H1 (cell line): ENCODE results near the gene UBE2K. TPM values are rescaled to one million over a fixed set of nuclear protein-coding genes. Genes with fewer than 3 reads are reported as not detected.

Source experiments
- CTCF ChIA-PET: fragments of 300-600 bp; sonication (Branson Sonifier 250); formaldehyde crosslinking; loops from one replicate; lab custom pipeline; 2021; ENCODE audit not compliant: partially characterized antibody; lab: Charles Lee
- POLR2A ChIA-PET: fragments of 300-600 bp; sonication (Branson Sonifier 250); formaldehyde crosslinking; loops from one replicate; lab custom pipeline; 2021; ENCODE audit warnings: inconsistent platforms; ENCODE audit not compliant: partially characterized antibody; lab: Charles Lee
- DNase-seq, 2 experiments: peaks; one replicate each; pipeline versions ENCODE4 v3.0.0 to v3.0.0-alpha.2; 2010 to 2022; ENCODE audit warnings: low spot score in 2 of 2, low read depth in 1 of 2, mixed read lengths in 1 of 2
- FAIRE-seq: peaks from 2 replicates; lab custom pipeline; 2011; peaks lifted over from hg19 to GRCh38; lab: Jason Lieb, UNC
- H2AFZ ChIP-seq: 2 replicates; pipeline ENCODE4 v1.8.1; 2012; ENCODE audit warnings: low read length, inconsistent platforms
- H2AK5ac ChIP-seq: 2 replicates; pipeline ENCODE4 v1.6.1; 2013; ENCODE audit warnings: low read depth, low read length
- H2BK120ac ChIP-seq: replicated peaks from 2 replicates; pipeline ENCODE3; 2013; ENCODE audit warnings: low read depth, low read length, inconsistent platforms
- H2BK12ac ChIP-seq: 2 replicates; pipeline ENCODE4 v1.6.1; 2013; ENCODE audit warnings: low read depth, low read length
- H2BK15ac ChIP-seq: 2 replicates; pipeline ENCODE4 v1.6.1; 2013; ENCODE audit warnings: low read length
- H2BK20ac ChIP-seq: 2 replicates; pipeline ENCODE4 v1.6.1; 2013; ENCODE audit warnings: low read length
- H2BK5ac ChIP-seq: 2 replicates; pipeline ENCODE4 v1.6.1; 2013; ENCODE audit warnings: low read depth, low read length
- H3K14ac ChIP-seq: 2 replicates; pipeline ENCODE4 v1.6.1; 2013; ENCODE audit warnings: inconsistent platforms; ENCODE audit not compliant: insufficient read length
- H3K18ac ChIP-seq: 2 replicates; pipeline ENCODE4 v1.6.1; 2013; ENCODE audit warnings: low read length; ENCODE audit errors: extremely low read depth
- H3K23ac ChIP-seq: 2 replicates; pipeline ENCODE4 v1.6.1; 2013; ENCODE audit warnings: inconsistent platforms; ENCODE audit not compliant: insufficient read length
- H3K23me2 ChIP-seq: 2 replicates; pipeline ENCODE4 v1.6.1; 2013; ENCODE audit warnings: low read depth, low read length
- H3K27ac ChIP-seq: 2 replicates; pipeline ENCODE4 v1.6.1; 2011; ENCODE audit warnings: low read depth, low read length, inconsistent platforms
- H3K27me3 ChIP-seq, 4 experiments: replicated peaks in 1 of 4; 1 replicate in 1 of 4; 2 replicates in 3 of 4; pipeline versions ENCODE4 v1.6.1 to v1.8.1; 2011 to 2013; ENCODE audit warnings: low read length in 3 of 4, mild to moderate bottlenecking in 3 of 4, inconsistent platforms in 2 of 4, mixed read lengths in 2 of 4, moderate library complexity in 1 of 4; ENCODE audit not compliant: control insufficient read depth in 3 of 4, insufficient read depth in 3 of 4; ENCODE audit errors: extremely low read depth in 1 of 4
- H3K36me3 ChIP-seq, 4 experiments: 2 replicates each; pipeline versions ENCODE4 v1.6.1 to v1.8.1; 2011 to 2013; ENCODE audit warnings: mild to moderate bottlenecking in 4 of 4, low read length in 3 of 4, moderate library complexity in 2 of 4, control low read depth in 1 of 4, inconsistent platforms in 1 of 4; ENCODE audit not compliant: insufficient read depth in 4 of 4, control insufficient read depth in 2 of 4
- H3K4ac ChIP-seq: replicated peaks from 2 replicates; pipeline ENCODE3; 2013; ENCODE audit warnings: low read length, low read depth, mixed read lengths, inconsistent platforms; ENCODE audit not compliant: insufficient read length
- H3K4me1 ChIP-seq, 4 experiments: replicated peaks in 1 of 4; 1 replicate in 1 of 4; 2 replicates in 3 of 4; pipeline versions ENCODE4 v1.6.1 to v1.8.1; 2011 to 2013; ENCODE audit warnings: low read length in 3 of 4, inconsistent platforms in 2 of 4, mixed read lengths in 1 of 4; ENCODE audit not compliant: insufficient read depth in 4 of 4, control insufficient read depth in 3 of 4
- H3K4me2 ChIP-seq, 2 experiments: 2 replicates each; pipeline versions ENCODE4 v1.6.1 to v1.8.1; 2011 to 2013; ENCODE audit warnings: low read depth in 2 of 2, low read length in 2 of 2, control low read depth in 1 of 2, inconsistent platforms in 1 of 2, mild to moderate bottlenecking in 1 of 2; ENCODE audit not compliant: insufficient read depth in 1 of 2
- H3K4me3 ChIP-seq, 4 experiments: fragments of 200-600, 300-600 bp in 1 of 4; sonication (generic), shearing (Covaris generic), sonication (Bioruptor Twin) in 1 of 4; 2 replicates each; pipeline versions ENCODE4 v1.5.1 to v1.8.1; 2011 to 2016; ENCODE audit warnings: low read length in 4 of 4, low read depth in 3 of 4, control low read depth in 2 of 4, inconsistent platforms in 2 of 4, mild to moderate bottlenecking in 2 of 4, mixed read lengths in 1 of 4, moderate library complexity in 1 of 4; ENCODE audit not compliant: insufficient read depth in 2 of 4; ENCODE audit errors: extremely low read depth in 1 of 4
- H3K56ac ChIP-seq: replicated peaks from 2 replicates; pipeline ENCODE3; 2013; ENCODE audit warnings: low read depth, mild to moderate bottlenecking, mixed read lengths, low read length, inconsistent platforms; ENCODE audit not compliant: insufficient read length
- H3K79me1 ChIP-seq: 2 replicates; pipeline ENCODE4 v1.6.1; 2013; ENCODE audit warnings: low read depth, low read length, control low read depth
- H3K79me2 ChIP-seq, 2 experiments: 2 replicates each; pipeline versions ENCODE4 v1.6.1 to v1.8.1; 2012 to 2013; ENCODE audit warnings: low read length in 2 of 2, mild to moderate bottlenecking in 2 of 2, inconsistent platforms in 1 of 2; ENCODE audit not compliant: insufficient read depth in 2 of 2, control insufficient read depth in 1 of 2
- H3K9ac ChIP-seq, 4 experiments: replicated peaks in 1 of 4; 1 replicate in 1 of 4; 2 replicates in 3 of 4; pipeline versions ENCODE4 v1.6.1 to v1.8.1; 2011 to 2013; ENCODE audit warnings: low read depth in 3 of 4, low read length in 3 of 4, control low read depth in 2 of 4, mild to moderate bottlenecking in 2 of 4, moderate library complexity in 2 of 4, inconsistent platforms in 1 of 4; ENCODE audit errors: extremely low read depth in 1 of 4
- H3K9me3 ChIP-seq, 2 experiments: 2 replicates each; pipeline versions ENCODE4 v1.6.1 to v1.8.1; 2012 to 2013; ENCODE audit warnings: mild to moderate bottlenecking in 2 of 2, moderate library complexity in 2 of 2, control low read depth in 1 of 2, inconsistent platforms in 1 of 2, low read depth in 1 of 2, low read length in 1 of 2, mixed read lengths in 1 of 2; ENCODE audit not compliant: insufficient read depth in 2 of 2
- H4K20me1 ChIP-seq, 2 experiments: replicated peaks in 1 of 2; 2 replicates each; pipeline versions ENCODE3 to v1.8.1; 2011 to 2013; ENCODE audit warnings: inconsistent platforms in 2 of 2, low read length in 2 of 2, mild to moderate bottlenecking in 1 of 2; ENCODE audit not compliant: insufficient read depth in 2 of 2, control insufficient read depth in 1 of 2
- H4K5ac ChIP-seq: 2 replicates; pipeline ENCODE4 v1.6.1; 2013; ENCODE audit warnings: low read length, low read depth, mixed read lengths, inconsistent platforms; ENCODE audit not compliant: insufficient read length
- H4K8ac ChIP-seq: 2 replicates; pipeline ENCODE4 v1.8.0; 2013; ENCODE audit warnings: mild to moderate bottlenecking, moderate library complexity, low read length, inconsistent platforms; ENCODE audit not compliant: insufficient read depth; ENCODE audit errors: extremely low read depth
- H4K91ac ChIP-seq: replicated peaks from 2 replicates; pipeline ENCODE3; 2013; ENCODE audit warnings: low read length, mixed read lengths, inconsistent platforms; ENCODE audit not compliant: insufficient read length
- EP300 ChIP-seq, 2 experiments: IDR thresholded peaks; 1 replicate in 1 of 2; 2 replicates in 1 of 2; pipeline ENCODE4 v1.6.1; 2011 to 2012; ENCODE audit warnings: low read depth in 2 of 2, low read length in 2 of 2, mild to moderate bottlenecking in 2 of 2, borderline replicate concordance in 1 of 2, inconsistent platforms in 1 of 2, moderate library complexity in 1 of 2
- EZH2 ChIP-seq: fragments of 200-600 bp; sonication (generic); IDR thresholded peaks from 2 replicates; pipeline ENCODE4 v1.7.1; 2012; ENCODE audit warnings: low read depth, mild to moderate bottlenecking, moderate library complexity, low read length, inconsistent platforms; ENCODE audit not compliant: severe bottlenecking
- HDAC2 ChIP-seq, 2 experiments: fragments of 300-600 bp in 1 of 2; sonication (generic) in 1 of 2; IDR thresholded peaks; 2 replicates each; pipeline ENCODE4 v1.6.1; 2011 to 2012; ENCODE audit warnings: low read depth in 2 of 2, low read length in 2 of 2, mild to moderate bottlenecking in 2 of 2, moderate library complexity in 2 of 2, borderline replicate concordance in 1 of 2, inconsistent platforms in 1 of 2
- MAFK ChIP-seq: IDR thresholded peaks from 2 replicates; pipeline ENCODE4 v1.6.1; 2012; ENCODE audit warnings: low read depth, mild to moderate bottlenecking, improper control_type of control experiment, low read length
- RAD21 ChIP-seq, 2 experiments: IDR thresholded peaks in 1 of 2; conservative IDR thresholded peaks in 1 of 2; 2 replicates each; pipeline ENCODE4 v1.6.1; 2011; ENCODE audit warnings: low read depth in 2 of 2, low read length in 2 of 2, improper control_type of control experiment in 1 of 2, inconsistent platforms in 1 of 2, mild to moderate bottlenecking in 1 of 2, moderate library complexity in 1 of 2
- SP2 ChIP-seq: IDR thresholded peaks from 2 replicates; pipeline ENCODE4 v1.6.1; 2012; ENCODE audit warnings: mild to moderate bottlenecking, low read length, inconsistent platforms
- TCF12 ChIP-seq: IDR thresholded peaks from 2 replicates; pipeline ENCODE4 v1.6.1; 2011; ENCODE audit warnings: low read depth, mild to moderate bottlenecking, low read length
- WGBS, 2 experiments: shearing (Covaris generic) in 1 of 2; methylation state at CpG; one replicate each; pipeline versions ENCODE4 v1.1.6 to v1.1.7; 2013 to 2015; ENCODE audit warnings: low lambda C conversion rate in 2 of 2, mixed read lengths in 2 of 2, inconsistent platforms in 1 of 2, low coverage in 1 of 2, missing lambda C conversion rate in 1 of 2; ENCODE audit not compliant: insufficient replicate concordance in 2 of 2, insufficient coverage in 1 of 2, insufficient read length in 1 of 2; ENCODE audit errors: extremely low coverage in 1 of 2, missing lambda C conversion rate in 1 of 2; 5-methylcytosine and 5-hydroxymethylcytosine counted together
- polyA plus RNA-seq, 7 experiments: library from polyadenylated mRNA; depleted of rRNA in 3 of 7; stranded (reverse) in 5 of 7; unstranded in 2 of 7; fragments of >200 nt in 5 of 7; fragments of 200-250 nt in 2 of 7; gene quantifications; 1 replicate in 5 of 7; 2 replicates in 1 of 7; 4 replicates in 1 of 7; pipeline versions ENCODE4 v1.2.1 to v1.2.3, GENCODE V29; 2011 to 2013; ENCODE audit warnings: missing spikeins in 2 of 7, mixed read lengths in 2 of 7
- total RNA-seq: library from RNA; stranded (reverse); fragmentation: NEBNext Ultra II Directional; extraction: Animal tissue kit (Norgen Biotek cat#: 25700); gene quantifications from 2 replicates; pipeline ENCODE4 v1.2.1, GENCODE V29; 2021
- TF ChIP-seq, protein P1 (sequence below), 3 experiments: IDR thresholded peaks; 1 replicate in 2 of 3; 2 replicates in 1 of 3; pipeline versions ENCODE4 v1.5.1 to v1.6.1; 2011; ENCODE audit warnings: low read length in 3 of 3, mild to moderate bottlenecking in 3 of 3, inconsistent platforms in 2 of 3, low read depth in 1 of 3, moderate library complexity in 1 of 3; ENCODE audit not compliant: insufficient read depth in 1 of 3; ENCODE audit errors: control extremely low read depth in 1 of 3

Gene UBE2K
- total and polyA plus RNA-seq, 2 of the 8 experiments (the other 6 are each of a cell fraction or from before 2014, with no cell fraction given): 53.6 to 174 TPM

GRCh38 chr4:39685990-39686389, 11.9 kb upstream of the UBE2K start:
- no peaks in the 10 kb centered on the region for H3K23me2 ChIP-seq
- DNase-seq: no peak
- H3K18ac ChIP-seq: no peak overlapping the region
- no peak overlapping the region for H3K4ac ChIP-seq
- no peak overlapping the region for H3K4me2 ChIP-seq
- H2BK5ac ChIP-seq: no peak overlapping the region
- H3K79me2 ChIP-seq: no peaks in the 10 kb centered on the region
- TF ChIP-seq, protein P1, sequence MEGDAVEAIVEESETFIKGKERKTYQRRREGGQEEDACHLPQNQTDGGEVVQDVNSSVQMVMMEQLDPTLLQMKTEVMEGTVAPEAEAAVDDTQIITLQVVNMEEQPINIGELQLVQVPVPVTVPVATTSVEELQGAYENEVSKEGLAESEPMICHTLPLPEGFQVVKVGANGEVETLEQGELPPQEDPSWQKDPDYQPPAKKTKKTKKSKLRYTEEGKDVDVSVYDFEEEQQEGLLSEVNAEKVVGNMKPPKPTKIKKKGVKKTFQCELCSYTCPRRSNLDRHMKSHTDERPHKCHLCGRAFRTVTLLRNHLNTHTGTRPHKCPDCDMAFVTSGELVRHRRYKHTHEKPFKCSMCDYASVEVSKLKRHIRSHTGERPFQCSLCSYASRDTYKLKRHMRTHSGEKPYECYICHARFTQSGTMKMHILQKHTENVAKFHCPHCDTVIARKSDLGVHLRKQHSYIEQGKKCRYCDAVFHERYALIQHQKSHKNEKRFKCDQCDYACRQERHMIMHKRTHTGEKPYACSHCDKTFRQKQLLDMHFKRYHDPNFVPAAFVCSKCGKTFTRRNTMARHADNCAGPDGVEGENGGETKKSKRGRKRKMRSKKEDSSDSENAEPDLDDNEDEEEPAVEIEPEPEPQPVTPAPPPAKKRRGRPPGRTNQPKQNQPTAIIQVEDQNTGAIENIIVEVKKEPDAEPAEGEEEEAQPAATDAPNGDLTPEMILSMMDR (IDR thresholded peaks at IDR 0.05; ENCODE audit: control extremely low read depth in 1 of 3, insufficient read depth in 1 of 3, low read depth in 1 of 3, low read length in 3 of 3): no peak
- no peak for TF ChIP-seq MAFK
- no peak for TF ChIP-seq HDAC2 (IDR thresholded peaks at IDR 0.05; ENCODE audit: borderline replicate concordance in 1 of 2, low read depth in 2 of 2, low read length in 2 of 2)
- no peak for TF ChIP-seq EP300 (IDR thresholded peaks at IDR 0.05; ENCODE audit: borderline replicate concordance in 1 of 2, low read depth in 2 of 2, low read length in 2 of 2)
- TF ChIP-seq RAD21 (IDR thresholded peaks at IDR 0.05 in 1 of 2, conservative IDR thresholded peaks at IDR 0.05 in 1 of 2; ENCODE audit: low read depth in 2 of 2, low read length in 2 of 2): no peak
- TF ChIP-seq SP2: no peak
- no peak for TF ChIP-seq TCF12
- TF ChIP-seq EZH2: no peak
- TF ChIP-seq, all 59 proteins: peak for 0
- Histone ChIP-seq H2BK12ac (no peak overlapping the region), H4K91ac (no peak overlapping the region), H3K4me1 (no peaks in the 10 kb centered on the region), H4K20me1 (no peaks in the 10 kb centered on the region), H2BK120ac (no peak overlapping the region), H3K27ac (no peak overlapping the region), H2BK15ac (no peak overlapping the region), H3K56ac (no peak overlapping the region), H4K5ac (no peak overlapping the region), H3K23ac (no peak overlapping the region), H2BK20ac (no peak overlapping the region), H3K14ac (no peak overlapping the region), H3K9me3 (no peaks in the 10 kb centered on the region), H3K4me3 (no peak overlapping the region), H3K9ac (no peak overlapping the region), H2AFZ (no peak overlapping the region), H2AK5ac (no peak overlapping the region), H3K36me3 (no peaks in the 10 kb centered on the region), H3K79me1 (no peaks in the 10 kb centered on the region), H3K27me3 (no peaks in the 10 kb centered on the region), H4K8ac (no peak overlapping the region)
- POLR2A ChIA-PET: interaction anchor here (0.9 to 2.1 kb wide), 2 partner anchors 12 to 261 kb away, joined by 3 to 9 read pairs; partner anchors contain the start of gene UBE2K
- CTCF ChIA-PET: no interaction called here
- FAIRE-seq: no peak
- WGBS, 2 experiments: 6% methylated on average over 1 of the region's 1 CpG; no CpG with 5 or more reads in 1 of the 2 experiments
